RPMI7951 (cell line): Measurements from ENCODE around the gene LPAR2. TPM values are rescaled to one million over a fixed set of nuclear protein-coding genes. Genes with fewer than 3 reads are reported as not detected.

Source experiments
- DNase-seq: peaks from one replicate; pipeline ENCODE4 v3.0.0-alpha.2; 2012; ENCODE audit warnings: low read depth
- total RNA-seq: library from RNA; depleted of rRNA; stranded (reverse); fragments of >200 nt; shearing (Covaris generic); gene quantifications from 2 replicates; pipeline ENCODE4 v1.2.3, GENCODE V29; 2014

The LPAR2 gene
- total RNA-seq, 1 experiment from 2014 or later = 0.72 TPM

- no peak for DNase-seq
These were observed 25.7 kb upstream of the LPAR2 start for GRCh38 chr19:19653597-19654147.

- DNase-seq = peak; percentile 59
These were observed 24.7 kb upstream of the LPAR2 start for GRCh38 chr19:19652482-19653295.

- no peak for DNase-seq
These were observed 23.1 kb upstream of the LPAR2 start for GRCh38 chr19:19651076-19651475.

DNA sequence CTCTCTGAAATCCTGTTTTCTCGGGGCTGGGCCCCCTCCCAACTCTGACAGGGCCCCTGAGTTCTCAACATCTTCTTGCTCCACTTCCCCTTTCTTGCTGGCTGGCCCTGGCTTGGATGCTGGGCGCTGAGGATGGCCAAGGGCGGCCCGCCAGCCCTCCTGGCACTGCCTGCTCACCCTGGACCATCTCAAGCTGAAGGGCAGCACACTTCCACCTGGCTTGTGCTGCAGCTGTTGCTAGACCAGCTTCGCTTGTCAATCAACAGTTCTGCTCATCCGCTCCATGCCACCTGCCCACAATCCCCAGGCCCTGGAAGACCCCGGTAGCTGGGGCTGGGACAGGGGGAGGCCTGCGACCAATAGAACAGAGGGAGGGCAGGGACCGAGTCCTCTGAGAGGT is 22.3 kb upstream of the LPAR2 start:
- DNase-seq = no peak

GRCh38 chr19:19649580-19649995 is 21.6 kb upstream of the LPAR2 start:
- no peak for DNase-seq

DNA sequence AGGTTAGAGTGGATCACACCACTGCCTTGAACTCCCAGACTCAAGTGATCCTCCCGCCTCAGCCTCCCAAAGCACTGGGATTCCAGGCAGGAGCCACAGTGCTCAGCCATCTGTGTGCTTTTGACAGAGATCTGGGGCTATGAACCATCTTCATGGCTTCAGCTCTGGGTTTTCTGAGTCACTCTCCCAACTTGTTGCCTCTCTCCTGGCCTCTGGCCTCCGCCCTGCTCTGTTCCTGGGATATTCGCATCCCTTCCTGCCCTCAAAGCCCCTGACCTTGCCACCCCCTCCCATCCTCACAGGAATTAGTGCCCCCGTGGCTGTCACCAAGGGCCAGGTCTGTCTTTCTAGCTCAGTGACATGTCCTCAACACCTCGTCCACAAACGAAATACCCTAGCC is 21.1 kb upstream of the LPAR2 start:
- no peak for DNase-seq

GRCh38 chr19:19647037-19647835 is 19.2 kb upstream of the LPAR2 start:
- DNase-seq = no peak

- no peak for DNase-seq
These were observed 17.3 kb upstream of the LPAR2 start for GRCh38 chr19:19645233-19645870.

DNA sequence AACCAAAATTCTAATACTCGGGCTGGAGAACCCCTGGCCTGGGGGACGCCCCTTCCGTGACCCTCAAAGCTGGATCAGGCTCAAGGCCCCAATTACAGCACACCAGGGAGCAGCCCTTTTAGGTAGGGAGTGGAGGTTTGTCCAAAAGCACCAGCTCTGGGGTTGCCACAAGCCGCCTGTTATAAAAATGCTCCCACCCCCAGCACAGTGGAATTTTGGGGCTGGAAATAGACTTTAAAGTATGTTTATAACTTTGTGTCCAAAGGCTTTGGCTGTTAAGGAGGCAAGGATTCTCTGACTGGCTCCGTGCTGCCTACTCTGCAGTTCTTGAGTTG is 16.0 kb upstream of the LPAR2 start:
- DNase-seq = no peak

GRCh38 chr19:19643158-19644053 is 15.4 kb upstream of the LPAR2 start, which contains the start of gene GMIP:
Gene GMIP (minus strand): TSS chr19:19643657. CDS start chr19:19643529, 128 bp downstream.
- peak; percentile 50 for DNase-seq

DNA sequence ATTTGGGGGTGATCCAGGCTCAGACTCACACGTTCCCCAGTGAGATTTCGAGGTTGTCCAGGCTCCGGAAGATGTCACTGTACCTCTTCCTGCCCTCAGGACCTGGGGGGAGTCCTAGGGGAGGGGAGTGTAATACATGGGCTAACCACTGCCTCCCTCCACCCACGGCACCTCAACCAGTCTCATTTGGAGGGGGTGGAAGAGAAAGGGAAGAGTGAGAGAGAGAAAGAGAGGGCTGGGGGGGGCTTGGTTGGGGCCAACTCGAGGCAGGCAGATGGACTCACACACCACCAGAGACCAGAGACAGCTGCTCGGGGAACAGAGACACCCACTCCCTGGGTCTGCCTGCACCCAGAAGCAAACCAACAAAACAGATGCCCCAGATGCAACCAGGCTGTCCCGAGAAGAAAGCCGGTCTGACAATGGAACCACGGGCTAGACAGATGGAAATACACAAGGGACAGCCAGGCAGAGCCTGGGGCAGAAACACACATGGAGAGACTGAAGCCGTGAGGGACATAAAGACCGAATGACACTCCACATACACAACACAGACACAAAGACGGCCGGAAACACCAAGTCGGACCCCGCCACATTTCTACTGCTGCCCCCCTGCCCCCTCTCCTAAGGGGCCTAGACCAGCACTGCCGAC is 14.6 kb upstream of the LPAR2 start:
- DNase-seq = peak; percentile 35

GRCh38 chr19:19637523-19638251 is 9.7 kb upstream of the LPAR2 start:
- DNase-seq = no peak

- no peak for DNase-seq
These were observed 9.1 kb upstream of the LPAR2 start for GRCh38 chr19:19637186-19637522.

DNA sequence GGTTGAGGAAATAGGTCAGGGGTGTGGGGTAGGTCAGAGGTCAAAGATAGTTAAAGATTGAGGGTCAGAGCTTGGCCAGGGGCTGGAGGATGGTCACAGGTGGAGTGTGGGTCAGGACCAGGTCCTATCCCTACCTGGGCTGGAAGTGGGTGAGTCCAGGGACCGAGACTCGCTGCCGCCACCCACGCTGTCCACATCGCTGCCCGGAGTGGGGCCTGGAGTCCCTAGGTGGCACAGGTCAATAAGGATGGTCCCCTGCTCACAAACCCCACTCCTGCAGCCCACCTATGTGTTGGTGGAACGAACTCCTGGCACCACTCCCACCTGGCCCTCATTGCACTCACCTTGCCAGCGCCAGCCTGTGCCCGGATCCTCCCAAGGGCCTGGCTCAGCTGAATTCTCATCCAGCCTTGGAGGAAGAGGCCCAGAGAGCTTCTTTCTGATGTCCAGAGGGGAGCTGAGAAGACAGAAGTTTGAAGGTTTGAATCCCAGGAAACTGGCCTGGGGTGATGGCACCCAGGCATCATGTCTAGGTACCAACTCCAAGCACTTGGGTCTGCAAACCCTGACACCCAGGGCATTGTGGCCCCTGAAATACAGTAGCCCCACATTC is 8.7 kb upstream of the LPAR2 start:
- DNase-seq = no peak

DNA sequence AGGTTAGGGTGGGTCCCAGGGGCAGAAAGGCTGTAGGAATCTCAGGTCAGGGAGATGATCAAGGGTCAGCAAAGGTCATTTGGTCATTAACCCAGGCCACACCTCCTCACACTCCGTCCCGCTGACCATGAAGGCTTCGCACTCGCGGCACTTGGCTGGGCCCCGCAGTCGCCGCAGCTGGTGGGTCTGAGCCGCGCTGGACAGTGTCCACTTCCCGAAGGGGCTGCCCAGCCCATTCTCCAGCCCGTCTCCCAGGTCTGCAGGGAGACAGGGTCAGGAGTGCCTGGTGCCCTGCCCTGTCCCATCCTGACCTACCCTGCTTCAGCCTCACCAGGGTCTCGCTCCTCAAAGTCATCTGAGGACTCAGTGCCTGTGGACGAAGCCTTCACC is 7.3 kb upstream of the LPAR2 start:
- DNase-seq = no peak

GRCh38 chr19:19634516-19635312 is 6.7 kb upstream of the LPAR2 start:
- DNase-seq = no peak

- no peak for DNase-seq
These were observed 5.9 kb upstream of the LPAR2 start for GRCh38 chr19:19633711-19634515.

- DNase-seq = no peak
These were observed 4.6 kb upstream of the LPAR2 start for GRCh38 chr19:19632661-19633060.
